Caco-2 (cell line): ENCODE data around the gene GPC5. TPM values are rescaled to one million over a fixed set of nuclear protein-coding genes. Genes with fewer than 3 reads are reported as not detected.

Source experiments
- BruUV-seq: library from RNA; stranded (reverse); fragments of 400-500 nt; replicated peaks from 2 replicates; lab custom pipeline; 2021; lab: Mats Ljungman, UMichigan
- CTCF ChIA-PET: fragments of 300-600 bp; sonication (Branson Sonifier 250); formaldehyde crosslinking; loops from one replicate; lab custom pipeline; 2022; ENCODE audit warnings: antibody characterized with exemption; lab: Charles Lee
- POLR2A ChIA-PET: fragments of 300-600 bp; sonication (Branson Sonifier 250); formaldehyde crosslinking; loops from one replicate; lab custom pipeline; 2022; ENCODE audit warnings: antibody characterized with exemption; lab: Charles Lee
- DNase-seq, 2 experiments: peaks; one replicate each; pipeline versions ENCODE4 v3.0.0 to v3.0.0-alpha.2; 2020 to 2022
- H3K27me3 ChIP-seq: replicated peaks from 2 replicates; pipeline ENCODE4 v1.6.0; 2011; ENCODE audit warnings: low read length; ENCODE audit not compliant: control insufficient read depth, insufficient read depth
- H3K36me3 ChIP-seq: 2 replicates; pipeline ENCODE4 v1.5.1; 2011; ENCODE audit warnings: low read length; ENCODE audit not compliant: control insufficient read depth, insufficient read depth
- H3K4me1 ChIP-seq: fragments of 250-450 bp; sonication (Bioruptor Pico); 2 replicates; pipeline ENCODE4 v1.5.1; 2020; ENCODE audit warnings: mild to moderate bottlenecking
- H3K4me3 ChIP-seq: 2 replicates; pipeline ENCODE4 v1.5.1; 2011; ENCODE audit warnings: low read depth, mild to moderate bottlenecking, control low read depth, low read length
- H3K9me3 ChIP-seq: fragments of 250-450 bp; sonication (Bioruptor Pico); 2 replicates; pipeline ENCODE4 v1.5.1; 2020; ENCODE audit warnings: mild to moderate bottlenecking, moderate library complexity
- H3K27ac Mint-ChIP-seq: one replicate; pipeline ENCODE4 v1.8.0; 2022; ENCODE audit warnings: mixed read lengths; ENCODE audit not compliant: unreplicated experiment
- H3K27me3 Mint-ChIP-seq: one replicate; pipeline ENCODE4 v1.8.0; 2022; ENCODE audit warnings: mixed read lengths; ENCODE audit not compliant: insufficient read depth, unreplicated experiment
- H3K36me3 Mint-ChIP-seq: one replicate; pipeline ENCODE4 v1.8.0; 2022; ENCODE audit warnings: mild to moderate bottlenecking, mixed read lengths; ENCODE audit not compliant: insufficient read depth, unreplicated experiment
- H3K4me1 Mint-ChIP-seq: one replicate; pipeline ENCODE4 v1.8.0; 2022; ENCODE audit warnings: low read depth, mixed read lengths; ENCODE audit not compliant: unreplicated experiment
- H3K4me3 Mint-ChIP-seq: one replicate; pipeline ENCODE4 v1.8.0; 2022; ENCODE audit warnings: mild to moderate bottlenecking, moderate library complexity, mixed read lengths; ENCODE audit not compliant: unreplicated experiment
- H3K9me3 Mint-ChIP-seq: one replicate; pipeline ENCODE4 v1.8.0; 2022; ENCODE audit warnings: mixed read lengths; ENCODE audit not compliant: unreplicated experiment
- CTCF ChIP-seq, 2 experiments: fragments of 200-600 bp in 1 of 2; IDR thresholded peaks; 1 replicate in 1 of 2; 2 replicates in 1 of 2; pipeline versions ENCODE4 v1.5.1 to v1.8.0; 2011 to 2022; ENCODE audit warnings: antibody characterized with exemption in 1 of 2, control low read depth in 1 of 2, inconsistent platforms in 1 of 2, low read depth in 1 of 2, low read length in 1 of 2, mild to moderate bottlenecking in 1 of 2, moderate library complexity in 1 of 2; ENCODE audit not compliant: insufficient read depth in 1 of 2, severe bottlenecking in 1 of 2, unreplicated experiment in 1 of 2
- intact Hi-C: fragments of 100-400 bp; cut with micrococcal nuclease; formaldehyde crosslinking; loops from one replicate; pipeline ENCODE4 v1.10.0; 2022; ENCODE audit not compliant: unreplicated experiment
- total RNA-seq: library from RNA; stranded (reverse); gene quantifications from 2 replicates; pipeline ENCODE4 v1.2.3, GENCODE V29; 2022

GPC5 gene
- total RNA-seq, 1 experiment from 2014 or later, result 4.1 TPM

- H3K36me3 Mint-ChIP-seq, result no peaks in the 10 kb centered on the region
- H3K9me3 Mint-ChIP-seq, result no peaks in the 10 kb centered on the region
- no peak for TF ChIP-seq CTCF (IDR thresholded peaks at IDR 0.05; ENCODE audit: insufficient read depth in 1 of 2, low read depth in 1 of 2, low read length in 1 of 2, severe bottlenecking in 1 of 2, unreplicated experiment in 1 of 2)
- POLR2A ChIA-PET, result no interaction called here
- no peaks in the 10 kb centered on the region for H3K4me1 ChIP-seq
- CTCF ChIA-PET, result no interaction called here
- DNase-seq, result no peak
- H3K27ac Mint-ChIP-seq, result no peak overlapping the region
- no peaks in the 10 kb centered on the region for H3K27me3 Mint-ChIP-seq
- intact Hi-C loops, result no loop called here
- H3K4me3 Mint-ChIP-seq, result no peak overlapping the region
- H3K36me3 ChIP-seq, result no peaks in the 10 kb centered on the region
- no peaks in the 10 kb centered on the region for H3K27me3 ChIP-seq
- H3K4me3 ChIP-seq, result no peak overlapping the region
- BruUV-seq, result no TSS peak
- H3K4me1 Mint-ChIP-seq, result no peaks in the 10 kb centered on the region
- no peaks in the 10 kb centered on the region for H3K9me3 ChIP-seq
Measured at GRCh38 chr13:92459306-92459705, 1060.9 kb downstream of the GPC5 start.

GRCh38 chr13:92460479-92460878, 1062.1 kb downstream of the GPC5 start:
- no peaks in the 10 kb centered on the region for H3K9me3 Mint-ChIP-seq
- CTCF ChIA-PET, result no interaction called here
- Histone ChIP-seq H3K4me3 (no peak overlapping the region), H3K4me1 (no peaks in the 10 kb centered on the region), H3K9me3 (no peaks in the 10 kb centered on the region), H3K27me3 (no peaks in the 10 kb centered on the region), H3K36me3 (no peaks in the 10 kb centered on the region)
- POLR2A ChIA-PET, result no interaction called here
- H3K4me1 Mint-ChIP-seq, result no peaks in the 10 kb centered on the region
- H3K36me3 Mint-ChIP-seq, result no peaks in the 10 kb centered on the region
- intact Hi-C loops, result no loop called here
- H3K27me3 Mint-ChIP-seq, result no peaks in the 10 kb centered on the region
- BruUV-seq, result no TSS peak
- TF ChIP-seq CTCF (IDR thresholded peaks at IDR 0.05; ENCODE audit: insufficient read depth in 1 of 2, low read depth in 1 of 2, low read length in 1 of 2, severe bottlenecking in 1 of 2, unreplicated experiment in 1 of 2), result no peak
- DNase-seq, result no peak
- H3K4me3 Mint-ChIP-seq, result no peak overlapping the region
- H3K27ac Mint-ChIP-seq, result no peak overlapping the region

- H3K4me3 Mint-ChIP-seq, result no peak overlapping the region
- ChIA-PET CTCF (no interaction called here), POLR2A (no interaction called here)
- BruUV-seq, result no TSS peak
- no peak for TF ChIP-seq CTCF (IDR thresholded peaks at IDR 0.05; ENCODE audit: insufficient read depth in 1 of 2, low read depth in 1 of 2, low read length in 1 of 2, severe bottlenecking in 1 of 2, unreplicated experiment in 1 of 2)
- no peak overlapping the region for H3K27ac Mint-ChIP-seq
- H3K27me3 Mint-ChIP-seq, result no peaks in the 10 kb centered on the region
- no peak for DNase-seq
- Histone ChIP-seq H3K27me3 (no peaks in the 10 kb centered on the region), H3K4me3 (no peak overlapping the region), H3K4me1 (no peaks in the 10 kb centered on the region), H3K9me3 (no peaks in the 10 kb centered on the region), H3K36me3 (no peaks in the 10 kb centered on the region)
- intact Hi-C loops, result no loop called here
- no peaks in the 10 kb centered on the region for H3K9me3 Mint-ChIP-seq
- H3K4me1 Mint-ChIP-seq, result no peaks in the 10 kb centered on the region
- no peaks in the 10 kb centered on the region for H3K36me3 Mint-ChIP-seq
Measured at GRCh38 chr13:92461402-92461801, 1063.0 kb downstream of the GPC5 start.
